Measurements from ENCODE around the gene ZBTB16.
"Not testable (repeated sequence)": the region's sequence is repeated elsewhere in the genome, so short reads cannot be mapped to it uniquely, and the experiment has no call there.

Gene ZBTB16

GRCh38 chr11:114047327-114047726 lies 12.2 kb upstream of the ZBTB16 start:
- DNase-seq: no peak

- no peak for DNase-seq
These were observed 10.5 kb upstream of the ZBTB16 start for GRCh38 chr11:114049050-114049449.

GRCh38 chr11:114049766-114050165 lies 9.7 kb upstream of the ZBTB16 start:
- DNase-seq: not testable (repeated sequence)

- no peak for DNase-seq
These were observed 9.1 kb upstream of the ZBTB16 start for GRCh38 chr11:114050258-114050927.

GRCh38 chr11:114051558-114051957 lies 8.0 kb upstream of the ZBTB16 start:
- DNase-seq: no peak

GRCh38 chr11:114052160-114052559 lies 7.4 kb upstream of the ZBTB16 start:
- no peak for DNase-seq

GRCh38 chr11:114053406-114053805 lies 6.1 kb upstream of the ZBTB16 start:
- no peak for DNase-seq

- no peak for DNase-seq
These were observed 4.7 kb upstream of the ZBTB16 start for GRCh38 chr11:114054806-114055205.

GRCh38 chr11:114056409-114056808 lies 3.1 kb upstream of the ZBTB16 start:
- no peak for DNase-seq

GRCh38 chr11:114057147-114057546 lies 2.4 kb upstream of the ZBTB16 start:
- DNase-seq: no peak

GRCh38 chr11:114057605-114058004 lies 1.9 kb upstream of the ZBTB16 start:
- no peak for DNase-seq

- no peak for DNase-seq
These were observed 1.3 kb upstream of the ZBTB16 start for GRCh38 chr11:114058026-114058706.

GRCh38 chr11:114058871-114059277 lies 637 bp upstream of the ZBTB16 start:
- no peak for DNase-seq

- DNase-seq: peak; percentile 22
These were observed 477 bp downstream of the ZBTB16 start for GRCh38 chr11:114059984-114060391.

GRCh38 chr11:114060392-114061047 lies 1.0 kb downstream of the ZBTB16 start:
- DNase-seq: no peak

GRCh38 chr11:114061048-114061680 lies 1.7 kb downstream of the ZBTB16 start:
- no peak for DNase-seq

GRCh38 chr11:114061681-114062049 lies 2.2 kb downstream of the ZBTB16 start:
- DNase-seq: no peak

- no peak for DNase-seq
These were observed 2.8 kb downstream of the ZBTB16 start for GRCh38 chr11:114062272-114062671.

GRCh38 chr11:114063149-114063828 lies 3.8 kb downstream of the ZBTB16 start:
- no peak for DNase-seq

- DNase-seq: no peak
These were observed 4.3 kb downstream of the ZBTB16 start for GRCh38 chr11:114063829-114064201.

GRCh38 chr11:114064216-114064615 lies 4.7 kb downstream of the ZBTB16 start:
- no peak for DNase-seq

- no peak for DNase-seq
These were observed 5.6 kb downstream of the ZBTB16 start for GRCh38 chr11:114065094-114065493.

- DNase-seq: no peak
These were observed 6.6 kb downstream of the ZBTB16 start for GRCh38 chr11:114066046-114066648.

Measured in MV-4-11 (cell line).